Adipocyte (in vitro differentiated cells): ENCODE measurements around the gene EEF1AKMT4.

Experiments
- DNase-seq: peaks from one replicate; pipeline ENCODE4 v3.0.0-alpha.2; 2015; ENCODE audit warnings: low read depth
- H3K27me3 ChIP-seq: replicated peaks from 2 replicates; pipeline ENCODE4 v1.7.0; 2013; ENCODE audit warnings: mild to moderate bottlenecking, low read length, moderate library complexity; ENCODE audit not compliant: control insufficient read depth, insufficient read depth
- H3K36me3 ChIP-seq: 2 replicates; pipeline ENCODE4 v1.7.0; 2013; ENCODE audit warnings: low read length, mild to moderate bottlenecking, moderate library complexity; ENCODE audit not compliant: control insufficient read depth, insufficient read depth, severe bottlenecking
- H3K4me1 ChIP-seq: 2 replicates; pipeline ENCODE4 v1.7.0; 2013; ENCODE audit warnings: mild to moderate bottlenecking, low read length, moderate library complexity; ENCODE audit not compliant: control insufficient read depth, insufficient read depth
- H3K4me3 ChIP-seq: 2 replicates; pipeline ENCODE4 v1.7.0; 2013; ENCODE audit warnings: mild to moderate bottlenecking, low read length, moderate library complexity
- H3K9ac ChIP-seq: 2 replicates; pipeline ENCODE4 v1.7.0; 2013; ENCODE audit warnings: mild to moderate bottlenecking, low read length, moderate library complexity
- H3K9me3 ChIP-seq: 2 replicates; pipeline ENCODE4 v1.7.0; 2013; ENCODE audit warnings: mild to moderate bottlenecking, low read length, moderate library complexity; ENCODE audit not compliant: control insufficient read depth

The EEF1AKMT4 gene

DNA sequence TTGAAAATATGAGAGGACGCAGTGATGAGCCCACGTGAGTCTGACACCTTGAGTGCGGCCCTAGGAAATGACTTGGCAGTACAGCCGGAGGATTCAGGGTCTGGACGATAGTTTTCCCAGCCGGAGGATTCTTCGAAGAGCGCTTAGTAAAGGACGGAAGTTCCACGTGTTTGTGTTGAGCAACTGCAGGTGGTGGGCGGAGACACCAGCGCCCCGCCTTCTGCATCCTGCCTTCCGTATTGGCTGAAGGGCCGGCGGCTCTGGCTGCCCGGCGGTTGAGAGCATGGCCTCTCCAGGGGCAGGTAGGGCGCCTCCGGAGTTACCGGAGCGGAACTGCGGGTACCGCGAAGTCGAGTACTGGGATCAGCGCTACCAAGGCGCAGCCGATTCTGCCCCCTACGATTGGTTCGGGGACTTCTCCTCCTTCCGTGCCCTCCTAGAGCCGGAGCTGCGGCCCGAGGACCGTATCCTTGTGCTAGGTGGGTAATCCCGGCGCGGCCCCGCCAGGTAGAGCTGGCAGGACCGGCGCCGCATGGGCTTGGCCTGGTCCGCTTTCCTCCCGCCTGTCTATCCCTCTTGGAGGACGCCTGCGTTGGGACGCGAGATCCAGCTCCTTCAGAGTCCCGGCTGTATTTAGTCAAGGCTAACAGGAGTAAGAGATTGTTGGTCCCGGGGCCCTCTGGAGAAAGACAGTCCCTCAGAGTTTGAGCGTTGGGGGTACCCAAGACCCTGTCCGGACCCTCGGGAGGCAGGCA, at the start of gene EEF1AKMT4:
TSS of gene EEF1AKMT4 (plus strand) at position 261 of the 755 bp plus-strand sequence. CDS start at position 284, 23 bp downstream.
- DNase-seq: peak; percentile 98
- Histone ChIP-seq H3K27me3 (no peaks in the 10 kb centered on the region), H3K9me3 (no peaks in the 10 kb centered on the region), H3K4me1 (peaks cover 10% of the 10 kb centered on the region), H3K4me3 (peak within 1 kb of the TSS; percentile 98), H3K36me3 (peaks cover 11% of the 10 kb centered on the region), H3K9ac (peak within 1 kb of the TSS; percentile 95)

DNA sequence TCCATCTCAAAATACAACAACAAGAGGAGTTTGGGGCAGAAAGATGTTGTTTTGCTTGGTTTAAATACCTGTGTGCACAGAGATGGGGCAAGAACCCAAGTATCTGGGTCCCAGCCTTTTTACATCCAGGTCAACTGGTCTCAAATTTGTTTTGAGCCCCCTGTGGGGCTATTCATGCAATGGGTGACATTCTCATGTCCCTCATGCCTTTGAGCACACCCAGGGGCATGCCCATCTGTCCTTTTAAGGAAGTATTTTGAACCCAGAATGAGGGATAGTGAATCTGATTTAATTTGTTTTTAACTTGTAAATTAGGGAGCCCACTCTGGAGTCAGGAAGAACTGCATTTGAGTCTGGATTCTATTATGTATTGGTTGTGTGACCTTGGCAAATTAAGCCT, 48.6 kb upstream of the EEF1AKMT4 start:
- Histone ChIP-seq H3K27me3 (no peaks in the 10 kb centered on the region), H3K36me3 (peaks cover 8% of the 10 kb centered on the region), H3K9ac (no peak overlapping the region), H3K4me3 (no peak overlapping the region), H3K9me3 (no peaks in the 10 kb centered on the region), H3K4me1 (no peaks in the 10 kb centered on the region)
- no peak for DNase-seq

DNA sequence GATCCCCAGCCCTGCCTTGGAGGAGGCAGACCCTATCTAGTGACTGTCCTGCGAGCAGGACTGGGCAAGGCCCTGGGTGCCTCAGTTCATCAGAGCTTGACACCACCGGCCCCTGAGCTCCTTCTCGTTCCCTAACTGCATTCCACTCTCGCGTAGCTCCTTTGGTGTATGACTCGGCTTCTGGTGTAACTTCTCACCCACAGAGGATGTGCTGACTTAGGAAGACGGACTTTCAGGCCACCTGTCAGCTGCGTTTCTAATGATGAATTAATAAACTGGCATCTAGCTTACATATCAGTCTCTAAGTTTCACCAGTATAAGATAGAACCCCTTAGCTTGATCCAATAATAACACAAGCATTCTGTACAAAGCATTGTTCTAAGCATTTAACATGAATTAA, 45.9 kb upstream of the EEF1AKMT4 start:
- peaks cover 7% of the 10 kb centered on the region for H3K27me3 ChIP-seq
- H3K9ac ChIP-seq: no peak overlapping the region
- no peak for DNase-seq

DNA sequence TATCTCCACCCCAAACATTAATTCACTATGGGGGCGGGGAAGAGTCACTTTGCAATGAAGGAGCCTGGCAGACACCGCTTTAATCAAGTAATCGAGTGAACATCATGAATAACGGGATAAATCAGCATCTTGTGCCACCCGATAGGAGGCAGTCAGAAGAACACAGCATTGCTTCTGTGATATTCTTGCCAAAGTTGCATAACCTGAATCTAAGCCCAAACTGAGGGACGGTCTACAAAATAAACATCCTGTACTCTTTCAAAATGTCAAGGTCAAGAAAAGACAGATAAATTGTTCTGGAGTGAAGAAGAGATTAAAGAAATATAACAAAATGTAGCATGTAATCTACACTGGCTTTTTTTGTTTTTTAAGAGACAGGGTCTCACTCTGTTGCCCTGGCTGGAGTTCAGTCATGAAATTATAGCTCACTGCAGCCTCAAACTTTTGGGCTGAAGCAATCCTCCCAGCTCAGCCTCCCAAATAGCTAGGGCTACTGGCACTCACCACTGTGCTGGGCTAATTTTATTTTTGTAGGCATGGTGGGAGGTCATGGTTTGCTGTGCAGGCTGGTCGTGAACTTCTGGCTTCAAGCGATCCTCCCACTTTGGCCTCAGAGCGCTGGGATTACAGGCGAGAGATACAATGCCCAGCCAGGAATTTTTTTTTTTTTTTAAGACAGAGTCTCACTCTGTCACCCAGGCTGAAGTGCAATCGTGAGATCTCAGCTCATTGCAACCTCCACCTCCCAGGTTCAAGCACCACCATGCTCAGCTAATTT, 40.1 kb upstream of the EEF1AKMT4 start:
- Histone ChIP-seq H3K4me1 (peaks cover 8% of the 10 kb centered on the region), H3K4me3 (no peak overlapping the region), H3K9ac (no peak overlapping the region), H3K27me3 (peaks cover 7% of the 10 kb centered on the region), H3K9me3 (no peaks in the 10 kb centered on the region), H3K36me3 (no peaks in the 10 kb centered on the region)
- DNase-seq: no peak

More for the DNA sequence above, 45.9 kb upstream of the EEF1AKMT4 start:
- no peaks in the 10 kb centered on the region for H3K36me3 ChIP-seq
- no peaks in the 10 kb centered on the region for H3K4me1 ChIP-seq
- no peak overlapping the region for H3K4me3 ChIP-seq
- H3K9me3 ChIP-seq: no peaks in the 10 kb centered on the region

DNA sequence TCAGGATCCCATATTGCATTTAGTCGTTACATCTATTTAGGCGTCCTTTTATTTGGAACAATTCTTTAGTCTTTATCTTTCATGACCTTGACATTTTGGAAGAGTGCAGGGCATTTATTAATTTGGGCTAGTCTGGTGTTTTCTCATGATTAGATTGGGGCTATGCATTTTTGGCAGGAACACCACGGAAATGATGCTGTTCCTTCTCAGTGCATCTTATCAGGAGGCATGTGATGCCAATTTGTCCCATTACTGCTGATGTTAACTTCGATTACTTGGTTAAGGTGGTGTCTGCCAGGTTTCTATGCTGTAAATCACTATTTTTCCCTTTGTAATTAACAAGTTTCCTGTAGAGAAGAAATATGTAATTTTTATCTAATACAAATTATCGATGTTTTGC, 38.2 kb upstream of the EEF1AKMT4 start:
- no peak for DNase-seq
- H3K27me3 ChIP-seq: peaks cover 7% of the 10 kb centered on the region
- peaks cover 8% of the 10 kb centered on the region for H3K4me1 ChIP-seq
- H3K9ac ChIP-seq: no peak overlapping the region
- no peaks in the 10 kb centered on the region for H3K9me3 ChIP-seq
- H3K4me3 ChIP-seq: no peak overlapping the region
- no peaks in the 10 kb centered on the region for H3K36me3 ChIP-seq

DNA sequence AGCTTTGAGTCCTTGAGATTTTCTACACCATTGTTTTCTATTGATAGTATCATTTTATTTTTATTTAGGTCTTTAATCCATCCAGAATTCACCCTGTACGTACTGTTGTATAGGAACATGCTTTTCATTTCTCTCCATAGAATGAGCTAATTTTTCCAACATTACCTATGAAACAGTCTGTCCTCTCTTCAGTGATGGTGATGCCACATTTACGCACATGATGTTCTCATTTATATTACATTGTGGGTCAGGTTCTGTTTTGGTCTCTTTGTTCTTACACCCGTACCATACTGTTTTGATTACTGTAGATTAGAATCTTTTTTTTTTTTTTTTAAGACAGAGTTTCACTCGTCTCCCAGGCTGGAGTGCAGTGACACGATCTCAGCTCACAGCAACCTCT, 37.8 kb upstream of the EEF1AKMT4 start:
- no peak for DNase-seq
- Histone ChIP-seq H3K4me1 (peaks cover 8% of the 10 kb centered on the region), H3K9me3 (no peaks in the 10 kb centered on the region), H3K36me3 (no peaks in the 10 kb centered on the region), H3K4me3 (no peak overlapping the region), H3K9ac (no peak overlapping the region), H3K27me3 (peaks cover 5% of the 10 kb centered on the region)

DNA sequence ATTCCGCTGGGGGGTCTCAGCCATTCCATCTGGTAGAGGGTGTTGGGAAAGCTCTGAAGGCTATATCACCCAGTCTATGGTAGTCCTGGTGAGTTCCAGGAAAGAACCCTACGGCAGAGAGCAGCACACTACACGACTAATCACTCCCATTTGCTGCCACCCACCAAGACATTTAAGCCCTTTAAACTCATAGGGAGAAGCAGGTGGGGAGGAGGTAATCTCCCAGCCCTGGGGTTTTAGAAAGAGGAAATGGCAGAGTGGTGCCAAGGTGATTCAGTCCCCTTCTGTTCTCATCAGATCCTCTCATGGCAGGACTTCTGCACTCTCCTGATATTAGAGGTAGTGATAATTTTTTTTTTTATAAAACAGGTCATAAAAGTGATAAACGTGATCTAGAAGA, 30.7 kb upstream of the EEF1AKMT4 start:
- Histone ChIP-seq H3K27me3 (peaks cover 6% of the 10 kb centered on the region), H3K4me1 (no peaks in the 10 kb centered on the region), H3K4me3 (no peak overlapping the region), H3K36me3 (no peaks in the 10 kb centered on the region), H3K9me3 (no peaks in the 10 kb centered on the region), H3K9ac (no peak overlapping the region)
- no peak for DNase-seq

DNA sequence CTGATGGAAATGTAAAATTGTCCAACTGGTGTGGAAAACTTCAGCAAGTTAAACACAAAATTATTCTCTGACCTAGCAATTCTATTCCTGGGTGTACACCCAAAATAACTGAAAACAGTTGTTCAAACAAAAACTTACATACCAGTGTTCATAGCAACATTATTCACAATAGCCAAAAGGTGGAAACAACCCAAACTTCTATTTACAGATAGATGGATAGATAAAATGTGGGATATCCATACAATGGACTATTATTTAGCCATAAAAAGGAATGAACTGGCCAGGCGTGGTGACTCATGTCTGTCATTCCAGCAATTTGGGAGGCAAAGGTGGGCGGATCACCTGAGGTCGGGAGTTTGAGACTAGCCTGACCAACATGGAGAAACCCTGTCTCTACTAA, 27.0 kb upstream of the EEF1AKMT4 start:
- Histone ChIP-seq H3K9ac (no peak overlapping the region), H3K4me3 (no peak overlapping the region), H3K27me3 (peaks cover 10% of the 10 kb centered on the region), H3K9me3 (no peaks in the 10 kb centered on the region), H3K36me3 (no peaks in the 10 kb centered on the region), H3K4me1 (no peaks in the 10 kb centered on the region)
- DNase-seq: no peak

DNA sequence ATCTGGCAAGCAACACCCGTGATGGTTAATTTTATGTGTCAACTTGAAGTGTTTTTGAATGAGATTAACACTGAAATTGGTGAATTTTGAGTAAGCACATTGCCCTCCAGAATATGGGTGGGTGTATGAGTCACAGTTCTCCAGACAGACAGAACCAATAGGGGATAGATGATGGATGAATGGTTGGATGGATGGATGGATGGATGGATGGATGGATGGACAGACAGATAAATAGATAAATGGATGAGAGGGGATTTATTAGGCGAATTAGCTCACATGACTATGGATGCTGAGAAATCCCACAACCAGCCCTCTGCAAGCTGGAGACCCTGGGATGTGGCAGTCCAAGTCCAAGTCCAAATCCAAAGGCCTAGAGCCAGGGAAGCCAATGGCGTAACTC, 25.5 kb upstream of the EEF1AKMT4 start:
- DNase-seq: no peak
- Histone ChIP-seq H3K36me3 (no peaks in the 10 kb centered on the region), H3K27me3 (peaks cover 13% of the 10 kb centered on the region), H3K4me3 (no peak overlapping the region), H3K4me1 (no peaks in the 10 kb centered on the region), H3K9ac (no peak overlapping the region), H3K9me3 (no peaks in the 10 kb centered on the region)

DNA sequence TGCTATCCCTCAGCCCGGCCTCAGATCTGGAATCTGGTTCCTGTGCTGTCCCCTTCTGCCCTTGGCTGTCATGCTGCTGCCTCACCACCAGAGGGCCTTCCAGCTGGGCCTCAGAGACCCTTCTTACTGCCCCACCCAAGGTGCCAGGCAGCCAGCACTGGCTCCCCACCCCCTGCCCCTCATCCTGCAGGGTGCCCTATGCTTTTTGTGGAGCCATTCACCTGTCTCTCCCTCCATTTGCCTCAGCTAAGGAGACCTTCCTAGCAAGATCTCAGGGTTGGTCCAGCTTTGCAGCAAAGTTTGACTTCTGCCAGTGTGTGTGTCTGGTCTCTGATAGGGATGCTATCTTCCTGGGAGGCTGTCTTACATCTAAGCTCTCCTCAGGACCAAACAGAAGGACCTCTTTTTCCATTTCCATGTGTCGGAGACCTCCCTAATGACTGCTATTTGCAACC, 22.0 kb upstream of the EEF1AKMT4 start:
- DNase-seq: peak; percentile 55
- peaks cover 40% of the 10 kb centered on the region for H3K27me3 ChIP-seq

DNA sequence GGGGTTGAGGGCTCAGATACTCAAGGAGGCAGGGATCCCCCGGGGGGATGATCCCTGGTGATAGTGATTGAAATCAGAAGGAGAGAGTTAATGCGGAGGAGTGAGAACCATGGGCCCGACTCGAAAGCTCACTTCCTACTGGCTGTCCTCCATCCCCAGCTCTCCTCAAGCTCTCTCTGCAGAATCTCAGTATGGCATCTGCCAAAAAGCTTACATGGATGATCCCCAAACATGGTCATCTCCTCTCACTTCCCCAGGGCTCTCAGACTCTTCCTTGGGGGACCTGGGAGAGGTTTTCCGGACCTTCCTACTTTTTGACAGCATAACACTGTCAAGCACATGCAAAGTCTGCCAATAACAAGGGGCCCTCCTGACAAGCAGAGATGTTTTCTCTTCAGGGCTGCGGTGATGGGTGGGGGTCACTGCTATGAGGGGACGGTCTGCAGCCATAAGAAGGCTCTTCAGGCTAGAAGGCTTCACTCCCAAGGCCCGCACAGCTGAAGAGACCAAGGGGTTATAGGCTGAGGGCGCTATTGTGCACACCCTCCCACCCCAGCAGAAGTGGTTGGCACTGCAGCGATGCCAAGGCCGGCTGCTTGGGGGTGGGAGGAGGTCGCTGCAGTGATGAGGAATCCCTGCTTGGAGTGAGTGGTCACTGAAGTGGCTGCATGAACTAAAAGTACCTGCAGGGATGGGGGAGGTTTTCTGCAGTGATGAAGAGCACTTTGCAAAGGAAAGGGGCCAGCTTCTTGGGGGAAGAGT, 20.9 kb upstream of the EEF1AKMT4 start:
- Histone ChIP-seq H3K36me3 (no peaks in the 10 kb centered on the region), H3K9me3 (no peaks in the 10 kb centered on the region), H3K4me3 (no peak overlapping the region), H3K4me1 (peaks cover 4% of the 10 kb centered on the region), H3K9ac (no peak overlapping the region), H3K27me3 (peaks cover 45% of the 10 kb centered on the region)
- DNase-seq: no peak

More for the DNA sequence above, 22.0 kb upstream of the EEF1AKMT4 start:
- no peak overlapping the region for H3K4me3 ChIP-seq
- H3K4me1 ChIP-seq: peaks cover 4% of the 10 kb centered on the region
- H3K9me3 ChIP-seq: no peaks in the 10 kb centered on the region
- no peaks in the 10 kb centered on the region for H3K36me3 ChIP-seq
- no peak overlapping the region for H3K9ac ChIP-seq
